A673 (cell line): ENCODE results near the gene STEAP4. TPM values are rescaled to one million over a fixed set of nuclear protein-coding genes. Genes with fewer than 3 reads are reported as not detected.

Source experiments
- BruUV-seq: library from RNA; stranded (reverse); fragments of 400-500 nt; replicated peaks from 2 replicates; lab custom pipeline; 2021; lab: Mats Ljungman, UMichigan
- CTCF ChIA-PET: fragments of 300-600 bp; sonication (Branson Sonifier 250); formaldehyde crosslinking; loops from one replicate; lab custom pipeline; 2022; ENCODE audit warnings: antibody characterized with exemption; lab: Charles Lee
- POLR2A ChIA-PET: fragments of 300-600 bp; sonication (Branson Sonifier 250); formaldehyde crosslinking; loops from one replicate; lab custom pipeline; 2022; ENCODE audit warnings: antibody characterized with exemption; ENCODE audit not compliant: low non-redundant PET; lab: Charles Lee
- DNase-seq: peaks from one replicate; pipeline ENCODE4 v3.0.0-alpha.2; 2015; ENCODE audit warnings: low spot score
- H3K27ac ChIP-seq: fragments of 200-600 bp; sonication (generic); 2 replicates; pipeline ENCODE4 v1.5.1; 2016; ENCODE audit warnings: mixed run types, low read depth, mild to moderate bottlenecking, mixed read lengths, antibody characterized with exemption, low read length; ENCODE audit not compliant: poor library complexity, severe bottlenecking
- H3K27me3 ChIP-seq: fragments of 200-600 bp; sonication (generic); replicated peaks from 2 replicates; pipeline ENCODE4 v1.6.1; 2017; ENCODE audit warnings: mixed run types, low read depth, mild to moderate bottlenecking, mixed read lengths, antibody characterized with exemption, low read length; ENCODE audit not compliant: insufficient read depth, poor library complexity
- H3K36me3 ChIP-seq: fragments of 200-600 bp; sonication (generic); 2 replicates; pipeline ENCODE4 v1.6.1; 2016; ENCODE audit warnings: mixed run types, mild to moderate bottlenecking, mixed read lengths, antibody characterized with exemption, low read length; ENCODE audit not compliant: insufficient read depth, poor library complexity, severe bottlenecking
- H3K4me1 ChIP-seq: fragments of 200-600 bp; sonication (generic); 2 replicates; pipeline ENCODE4 v1.6.1; 2017; ENCODE audit warnings: mixed run types, mild to moderate bottlenecking, mixed read lengths, antibody characterized with exemption, low read length; ENCODE audit not compliant: insufficient read depth, poor library complexity, severe bottlenecking
- H3K4me3 ChIP-seq: fragments of 200-600 bp; sonication (generic); 2 replicates; pipeline ENCODE4 v1.5.1; 2016; ENCODE audit warnings: low read depth, mixed run types, mild to moderate bottlenecking, mixed read lengths, low read length; ENCODE audit not compliant: poor library complexity, severe bottlenecking
- H3K9me3 ChIP-seq: fragments of 200-600 bp; sonication (generic); 2 replicates; pipeline ENCODE4 v1.6.1; 2016; ENCODE audit warnings: mixed run types, low read depth, mild to moderate bottlenecking, mixed read lengths, antibody characterized with exemption, low read length; ENCODE audit not compliant: poor library complexity, severe bottlenecking
- EZH2 ChIP-seq: fragments of 200-600 bp; sonication (generic); IDR thresholded peaks from 2 replicates; pipeline ENCODE4 v1.6.1; 2017; ENCODE audit warnings: borderline replicate concordance, low read depth, mild to moderate bottlenecking, mixed read lengths, antibody characterized with exemption, low read length; ENCODE audit not compliant: poor library complexity, severe bottlenecking
- intact Hi-C: fragments of 100-400 bp; cut with micrococcal nuclease; formaldehyde crosslinking; loops from one replicate; pipeline ENCODE4 v1.10.0; 2022; ENCODE audit not compliant: unreplicated experiment
- total RNA-seq: library from RNA; stranded (reverse); gene quantifications from 2 replicates; pipeline ENCODE4 v1.2.3, GENCODE V29; 2021
- TF ChIP-seq, protein P1 (sequence below): fragments of 300-800, 200-600 bp; sonication (generic); conservative IDR thresholded peaks from 2 replicates; pipeline ENCODE4 v1.5.1; 2017; ENCODE audit warnings: low read depth, mild to moderate bottlenecking, antibody characterized with exemption, low read length, moderate library complexity, mixed read lengths

Gene STEAP4
- total RNA-seq, 1 experiment from 2014 or later, result not detected

DNA sequence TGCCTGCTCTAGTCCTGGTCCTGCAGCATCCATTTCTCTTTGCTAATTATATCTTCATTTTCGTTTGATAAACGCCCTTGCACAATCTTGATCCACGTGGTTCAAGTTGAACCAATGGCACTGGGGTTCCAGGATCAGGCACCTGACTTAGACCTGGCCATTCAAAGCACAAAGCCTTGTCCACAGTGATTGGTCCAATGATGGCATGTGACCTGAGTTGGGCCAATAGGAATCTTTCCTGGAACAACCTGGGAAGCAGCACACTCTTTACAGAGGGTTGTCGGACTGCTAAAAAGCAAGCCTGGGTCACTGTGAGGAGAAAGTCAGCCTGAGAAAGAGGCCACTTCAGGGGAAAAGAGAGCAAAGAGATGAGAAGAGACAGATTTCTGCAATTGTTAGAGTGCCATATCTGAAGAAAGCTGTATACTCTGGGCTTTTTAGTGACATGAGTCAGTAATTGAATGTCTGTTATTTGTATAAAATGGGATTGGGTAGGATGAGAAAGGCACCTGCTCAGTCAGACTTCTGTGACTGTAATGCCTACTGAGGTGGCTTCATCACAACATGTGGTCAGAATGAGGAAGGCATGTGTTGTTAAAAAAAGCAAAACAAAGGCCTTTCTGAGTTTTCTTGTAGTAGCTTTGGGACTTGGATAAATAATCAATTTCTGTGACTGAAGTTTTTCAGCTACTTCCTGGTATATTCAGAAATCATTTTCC, 4.4 kb upstream of the STEAP4 start:
- intact Hi-C loops, result no loop called here
- no peak overlapping the region for H3K4me3 ChIP-seq
- no peak overlapping the region for H3K27ac ChIP-seq
- POLR2A ChIA-PET, result no interaction called here
- BruUV-seq, result no TSS peak
- no peaks in the 10 kb centered on the region for H3K4me1 ChIP-seq
- peaks cover 19% of the 10 kb centered on the region for H3K27me3 ChIP-seq
- H3K36me3 ChIP-seq, result no peaks in the 10 kb centered on the region
- TF ChIP-seq, protein P1, sequence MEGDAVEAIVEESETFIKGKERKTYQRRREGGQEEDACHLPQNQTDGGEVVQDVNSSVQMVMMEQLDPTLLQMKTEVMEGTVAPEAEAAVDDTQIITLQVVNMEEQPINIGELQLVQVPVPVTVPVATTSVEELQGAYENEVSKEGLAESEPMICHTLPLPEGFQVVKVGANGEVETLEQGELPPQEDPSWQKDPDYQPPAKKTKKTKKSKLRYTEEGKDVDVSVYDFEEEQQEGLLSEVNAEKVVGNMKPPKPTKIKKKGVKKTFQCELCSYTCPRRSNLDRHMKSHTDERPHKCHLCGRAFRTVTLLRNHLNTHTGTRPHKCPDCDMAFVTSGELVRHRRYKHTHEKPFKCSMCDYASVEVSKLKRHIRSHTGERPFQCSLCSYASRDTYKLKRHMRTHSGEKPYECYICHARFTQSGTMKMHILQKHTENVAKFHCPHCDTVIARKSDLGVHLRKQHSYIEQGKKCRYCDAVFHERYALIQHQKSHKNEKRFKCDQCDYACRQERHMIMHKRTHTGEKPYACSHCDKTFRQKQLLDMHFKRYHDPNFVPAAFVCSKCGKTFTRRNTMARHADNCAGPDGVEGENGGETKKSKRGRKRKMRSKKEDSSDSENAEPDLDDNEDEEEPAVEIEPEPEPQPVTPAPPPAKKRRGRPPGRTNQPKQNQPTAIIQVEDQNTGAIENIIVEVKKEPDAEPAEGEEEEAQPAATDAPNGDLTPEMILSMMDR, result no peak
- TF ChIP-seq EZH2, result no peak
- no peaks in the 10 kb centered on the region for H3K9me3 ChIP-seq
- CTCF ChIA-PET, result no interaction called here
- DNase-seq, result no peak

DNA sequence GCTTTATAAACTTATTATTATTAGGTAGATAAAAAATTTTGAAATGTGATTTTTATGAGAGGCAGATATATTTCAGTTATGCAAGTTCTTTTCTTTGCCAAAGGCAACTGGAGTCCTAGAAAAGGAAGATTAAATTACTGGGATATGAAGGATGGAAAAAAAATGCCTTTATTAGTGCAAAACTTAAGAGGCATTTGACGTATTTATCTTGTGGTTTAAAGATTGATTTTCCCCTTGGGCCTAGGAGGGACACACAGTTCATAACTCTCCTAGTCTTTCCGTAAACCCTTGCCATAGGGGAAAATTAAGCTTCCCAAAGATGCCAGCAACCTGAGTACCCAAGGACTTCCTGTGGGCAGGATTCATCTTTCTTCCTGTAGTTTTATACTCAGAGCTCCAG, 3.1 kb upstream of the STEAP4 start:
- Histone ChIP-seq H3K9me3 (no peaks in the 10 kb centered on the region), H3K4me3 (no peak overlapping the region), H3K36me3 (no peaks in the 10 kb centered on the region), H3K4me1 (no peaks in the 10 kb centered on the region), H3K27me3 (peaks cover 27% of the 10 kb centered on the region), H3K27ac (no peak overlapping the region)
- ChIA-PET POLR2A (no interaction called here), CTCF (no interaction called here)
- BruUV-seq, result no TSS peak
- no peak for DNase-seq
- TF ChIP-seq, protein P1, result no peak
- TF ChIP-seq EZH2, result no peak
- intact Hi-C loops, result no loop called here

DNA sequence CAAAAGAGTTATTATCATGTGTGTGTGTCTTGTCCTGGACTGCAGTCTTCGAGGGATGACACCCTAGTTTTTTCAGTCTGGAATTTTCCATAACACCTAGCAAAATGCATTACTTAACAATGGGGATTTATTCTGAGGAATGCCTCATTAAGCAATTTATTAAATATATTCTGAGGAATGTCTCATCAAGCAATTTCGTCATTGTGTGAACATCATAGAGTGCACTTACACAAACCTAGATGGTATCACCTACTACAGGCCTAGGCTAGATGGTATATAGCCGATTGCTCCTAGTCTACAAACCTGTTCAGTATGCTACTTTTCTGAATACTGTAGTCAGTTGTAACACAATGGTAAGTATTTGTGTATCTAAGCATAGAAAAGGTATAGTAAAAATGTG, 1.1 kb upstream of the STEAP4 start:
- DNase-seq, result no peak
- no TSS peak for BruUV-seq
- intact Hi-C loops, result no loop called here
- CTCF ChIA-PET, result no interaction called here
- Histone ChIP-seq H3K27me3 (peaks cover 27% of the 10 kb centered on the region), H3K9me3 (no peaks in the 10 kb centered on the region), H3K27ac (no peak overlapping the region), H3K36me3 (no peaks in the 10 kb centered on the region), H3K4me3 (no peak overlapping the region), H3K4me1 (no peaks in the 10 kb centered on the region)
- POLR2A ChIA-PET, result no interaction called here
- no peak for TF ChIP-seq EZH2
- TF ChIP-seq, protein P1, result no peak
